ENCODE results near the gene GLRX3. TPM values are rescaled to one million over a fixed set of nuclear protein-coding genes. Genes with fewer than 3 reads are reported as not detected.
A peak's percentile ranks its signal among the peaks of the same experiment; 100 is the strongest.

Gene GLRX3
- total and polyA plus RNA-seq, 10 of the 15 experiments (the other 5 are each of a cell fraction or from before 2014, with no cell fraction given), result 94.7 to 209 (median 131) TPM

DNA sequence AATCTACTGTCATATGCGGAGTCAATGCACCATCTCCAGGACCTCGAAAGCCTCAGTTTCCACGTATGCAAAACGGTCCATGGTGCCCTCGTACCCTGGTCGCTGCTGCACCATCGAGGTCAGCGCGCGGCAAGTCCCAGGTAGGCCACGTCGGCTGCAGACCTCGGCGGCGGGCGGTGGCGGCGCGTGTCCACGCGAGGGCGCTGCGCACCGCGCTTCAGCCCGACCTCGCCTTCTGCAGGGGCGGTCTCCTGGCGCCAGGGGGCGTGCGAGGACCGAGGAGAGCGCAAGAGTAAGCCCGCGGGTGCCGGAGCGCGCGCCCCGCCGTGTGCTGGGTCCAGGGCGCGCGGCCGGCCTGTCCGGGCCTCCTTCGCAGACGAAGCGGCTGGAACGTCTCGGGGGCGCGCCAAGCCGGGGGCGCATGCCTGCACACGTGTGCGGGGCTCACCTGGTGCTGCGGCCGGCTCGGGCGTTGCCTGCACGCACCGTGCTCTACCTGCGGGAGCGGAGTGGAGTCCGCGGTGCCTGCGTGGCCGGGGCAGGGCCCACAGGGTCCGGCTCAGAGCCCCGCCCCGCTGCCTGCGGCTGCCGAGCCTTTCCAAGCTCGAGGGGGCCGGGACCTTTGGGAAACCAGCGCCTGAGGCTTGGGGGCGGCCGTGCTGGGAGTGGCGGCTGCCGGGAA lies 54.0 kb downstream of the GLRX3 start (continued):
- TF ChIP-seq RAD21 (IDR thresholded peaks at IDR 0.05; ENCODE audit: insufficient read depth, low read depth, low read length), result peak; percentile 78
- peak; percentile 77 for TF ChIP-seq YY1 (IDR thresholded peaks at IDR 0.05; ENCODE audit: low read depth, low read length)
- TF ChIP-seq, protein P1, sequence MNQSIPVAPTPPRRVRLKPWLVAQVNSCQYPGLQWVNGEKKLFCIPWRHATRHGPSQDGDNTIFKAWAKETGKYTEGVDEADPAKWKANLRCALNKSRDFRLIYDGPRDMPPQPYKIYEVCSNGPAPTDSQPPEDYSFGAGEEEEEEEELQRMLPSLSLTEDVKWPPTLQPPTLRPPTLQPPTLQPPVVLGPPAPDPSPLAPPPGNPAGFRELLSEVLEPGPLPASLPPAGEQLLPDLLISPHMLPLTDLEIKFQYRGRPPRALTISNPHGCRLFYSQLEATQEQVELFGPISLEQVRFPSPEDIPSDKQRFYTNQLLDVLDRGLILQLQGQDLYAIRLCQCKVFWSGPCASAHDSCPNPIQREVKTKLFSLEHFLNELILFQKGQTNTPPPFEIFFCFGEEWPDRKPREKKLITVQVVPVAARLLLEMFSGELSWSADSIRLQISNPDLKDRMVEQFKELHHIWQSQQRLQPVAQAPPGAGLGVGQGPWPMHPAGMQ (IDR thresholded peaks at IDR 0.05; ENCODE audit: borderline replicate concordance), result no peak
- peak; percentile 65 to 73 for TF ChIP-seq BHLHE40 (IDR thresholded peaks at IDR 0.05; ENCODE audit: borderline replicate concordance in 1 of 2, low read depth in 2 of 2, low read length in 1 of 2)
- TF ChIP-seq, protein P2, sequence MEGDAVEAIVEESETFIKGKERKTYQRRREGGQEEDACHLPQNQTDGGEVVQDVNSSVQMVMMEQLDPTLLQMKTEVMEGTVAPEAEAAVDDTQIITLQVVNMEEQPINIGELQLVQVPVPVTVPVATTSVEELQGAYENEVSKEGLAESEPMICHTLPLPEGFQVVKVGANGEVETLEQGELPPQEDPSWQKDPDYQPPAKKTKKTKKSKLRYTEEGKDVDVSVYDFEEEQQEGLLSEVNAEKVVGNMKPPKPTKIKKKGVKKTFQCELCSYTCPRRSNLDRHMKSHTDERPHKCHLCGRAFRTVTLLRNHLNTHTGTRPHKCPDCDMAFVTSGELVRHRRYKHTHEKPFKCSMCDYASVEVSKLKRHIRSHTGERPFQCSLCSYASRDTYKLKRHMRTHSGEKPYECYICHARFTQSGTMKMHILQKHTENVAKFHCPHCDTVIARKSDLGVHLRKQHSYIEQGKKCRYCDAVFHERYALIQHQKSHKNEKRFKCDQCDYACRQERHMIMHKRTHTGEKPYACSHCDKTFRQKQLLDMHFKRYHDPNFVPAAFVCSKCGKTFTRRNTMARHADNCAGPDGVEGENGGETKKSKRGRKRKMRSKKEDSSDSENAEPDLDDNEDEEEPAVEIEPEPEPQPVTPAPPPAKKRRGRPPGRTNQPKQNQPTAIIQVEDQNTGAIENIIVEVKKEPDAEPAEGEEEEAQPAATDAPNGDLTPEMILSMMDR (IDR thresholded peaks at IDR 0.05 in 2 of 3, conservative IDR thresholded peaks at IDR 0.05 in 1 of 3; ENCODE audit: control insufficient read depth in 2 of 3, extremely low read depth in 1 of 3, insufficient read depth in 1 of 3, low read depth in 3 of 3, low read length in 3 of 3), result peak; percentile 97 to 100 (median 99); a peak in 5 of 6 replicates
- TF ChIP-seq PAX5 (IDR thresholded peaks at IDR 0.05; ENCODE audit: borderline replicate concordance, low read depth, low read length), result no peak
- TF ChIP-seq, protein P3, sequence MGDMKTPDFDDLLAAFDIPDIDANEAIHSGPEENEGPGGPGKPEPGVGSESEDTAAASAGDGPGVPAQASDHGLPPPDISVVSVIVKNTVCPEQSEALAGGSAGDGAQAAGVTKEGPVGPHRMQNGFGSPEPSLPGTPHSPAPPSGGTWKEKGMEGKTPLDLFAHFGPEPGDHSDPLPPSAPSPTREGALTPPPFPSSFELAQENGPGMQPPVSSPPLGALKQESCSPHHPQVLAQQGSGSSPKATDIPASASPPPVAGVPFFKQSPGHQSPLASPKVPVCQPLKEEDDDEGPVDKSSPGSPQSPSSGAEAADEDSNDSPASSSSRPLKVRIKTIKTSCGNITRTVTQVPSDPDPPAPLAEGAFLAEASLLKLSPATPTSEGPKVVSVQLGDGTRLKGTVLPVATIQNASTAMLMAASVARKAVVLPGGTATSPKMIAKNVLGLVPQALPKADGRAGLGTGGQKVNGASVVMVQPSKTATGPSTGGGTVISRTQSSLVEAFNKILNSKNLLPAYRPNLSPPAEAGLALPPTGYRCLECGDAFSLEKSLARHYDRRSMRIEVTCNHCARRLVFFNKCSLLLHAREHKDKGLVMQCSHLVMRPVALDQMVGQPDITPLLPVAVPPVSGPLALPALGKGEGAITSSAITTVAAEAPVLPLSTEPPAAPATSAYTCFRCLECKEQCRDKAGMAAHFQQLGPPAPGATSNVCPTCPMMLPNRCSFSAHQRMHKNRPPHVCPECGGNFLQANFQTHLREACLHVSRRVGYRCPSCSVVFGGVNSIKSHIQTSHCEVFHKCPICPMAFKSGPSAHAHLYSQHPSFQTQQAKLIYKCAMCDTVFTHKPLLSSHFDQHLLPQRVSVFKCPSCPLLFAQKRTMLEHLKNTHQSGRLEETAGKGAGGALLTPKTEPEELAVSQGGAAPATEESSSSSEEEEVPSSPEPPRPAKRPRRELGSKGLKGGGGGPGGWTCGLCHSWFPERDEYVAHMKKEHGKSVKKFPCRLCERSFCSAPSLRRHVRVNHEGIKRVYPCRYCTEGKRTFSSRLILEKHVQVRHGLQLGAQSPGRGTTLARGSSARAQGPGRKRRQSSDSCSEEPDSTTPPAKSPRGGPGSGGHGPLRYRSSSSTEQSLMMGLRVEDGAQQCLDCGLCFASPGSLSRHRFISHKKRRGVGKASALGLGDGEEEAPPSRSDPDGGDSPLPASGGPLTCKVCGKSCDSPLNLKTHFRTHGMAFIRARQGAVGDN (IDR thresholded peaks at IDR 0.05), result 0 out of 2 replicates have a peak, but pooled peaks have one; percentile 19
- peak in 1 of 2 experiments; percentile 34; a peak in 1 of 3 replicates for TF ChIP-seq EGR1 (IDR thresholded peaks at IDR 0.05; ENCODE audit: borderline replicate concordance in 1 of 2, low read depth in 2 of 2, low read length in 2 of 2)
- TF ChIP-seq RFX5 (IDR thresholded peaks at IDR 0.05; ENCODE audit: low read depth, low read length), result peak; percentile 29; the same call in 1 of the 2 replicates
- no peak for TF ChIP-seq RAD51 (IDR thresholded peaks at IDR 0.05)
- peak; percentile 82 for TF ChIP-seq LARP7 (IDR thresholded peaks at IDR 0.05)
- TF ChIP-seq, protein P4, sequence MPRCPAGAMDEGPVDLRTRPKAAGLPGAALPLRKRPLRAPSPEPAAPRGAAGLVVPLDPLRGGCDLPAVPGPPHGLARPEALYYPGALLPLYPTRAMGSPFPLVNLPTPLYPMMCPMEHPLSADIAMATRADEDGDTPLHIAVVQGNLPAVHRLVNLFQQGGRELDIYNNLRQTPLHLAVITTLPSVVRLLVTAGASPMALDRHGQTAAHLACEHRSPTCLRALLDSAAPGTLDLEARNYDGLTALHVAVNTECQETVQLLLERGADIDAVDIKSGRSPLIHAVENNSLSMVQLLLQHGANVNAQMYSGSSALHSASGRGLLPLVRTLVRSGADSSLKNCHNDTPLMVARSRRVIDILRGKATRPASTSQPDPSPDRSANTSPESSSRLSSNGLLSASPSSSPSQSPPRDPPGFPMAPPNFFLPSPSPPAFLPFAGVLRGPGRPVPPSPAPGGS (IDR thresholded peaks at IDR 0.05; ENCODE audit: borderline replicate concordance, insufficient read depth, low read depth, low read length, poor library complexity, severe bottlenecking), result peak; percentile 28
- TF ChIP-seq, protein P5, sequence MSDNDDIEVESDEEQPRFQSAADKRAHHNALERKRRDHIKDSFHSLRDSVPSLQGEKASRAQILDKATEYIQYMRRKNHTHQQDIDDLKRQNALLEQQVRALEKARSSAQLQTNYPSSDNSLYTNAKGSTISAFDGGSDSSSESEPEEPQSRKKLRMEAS (IDR thresholded peaks at IDR 0.05; ENCODE audit: low read depth, low read length), result peak; percentile 67; the same call in 1 of the 2 replicates
- TF ChIP-seq ASH2L (IDR thresholded peaks at IDR 0.05; ENCODE audit: borderline replicate concordance, low read depth), result no peak
- TF ChIP-seq, protein P6, sequence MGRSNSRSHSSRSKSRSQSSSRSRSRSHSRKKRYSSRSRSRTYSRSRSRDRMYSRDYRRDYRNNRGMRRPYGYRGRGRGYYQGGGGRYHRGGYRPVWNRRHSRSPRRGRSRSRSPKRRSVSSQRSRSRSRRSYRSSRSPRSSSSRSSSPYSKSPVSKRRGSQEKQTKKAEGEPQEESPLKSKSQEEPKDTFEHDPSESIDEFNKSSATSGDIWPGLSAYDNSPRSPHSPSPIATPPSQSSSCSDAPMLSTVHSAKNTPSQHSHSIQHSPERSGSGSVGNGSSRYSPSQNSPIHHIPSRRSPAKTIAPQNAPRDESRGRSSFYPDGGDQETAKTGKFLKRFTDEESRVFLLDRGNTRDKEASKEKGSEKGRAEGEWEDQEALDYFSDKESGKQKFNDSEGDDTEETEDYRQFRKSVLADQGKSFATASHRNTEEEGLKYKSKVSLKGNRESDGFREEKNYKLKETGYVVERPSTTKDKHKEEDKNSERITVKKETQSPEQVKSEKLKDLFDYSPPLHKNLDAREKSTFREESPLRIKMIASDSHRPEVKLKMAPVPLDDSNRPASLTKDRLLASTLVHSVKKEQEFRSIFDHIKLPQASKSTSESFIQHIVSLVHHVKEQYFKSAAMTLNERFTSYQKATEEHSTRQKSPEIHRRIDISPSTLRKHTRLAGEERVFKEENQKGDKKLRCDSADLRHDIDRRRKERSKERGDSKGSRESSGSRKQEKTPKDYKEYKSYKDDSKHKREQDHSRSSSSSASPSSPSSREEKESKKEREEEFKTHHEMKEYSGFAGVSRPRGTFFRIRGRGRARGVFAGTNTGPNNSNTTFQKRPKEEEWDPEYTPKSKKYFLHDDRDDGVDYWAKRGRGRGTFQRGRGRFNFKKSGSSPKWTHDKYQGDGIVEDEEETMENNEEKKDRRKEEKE (IDR thresholded peaks at IDR 0.05), result 0 out of 2 replicates have a peak, but pooled peaks have one; percentile 40
